Endothelial cell of umbilical vein (primary cell): Measurements from ENCODE around the gene LTN1. TPM values are rescaled to one million over a fixed set of nuclear protein-coding genes. Genes with fewer than 3 reads are reported as not detected.

Experiments
- BruUV-seq: library from RNA; stranded (reverse); fragments of 400-500 nt; replicated peaks from 2 replicates; lab custom pipeline; 2021; lab: Mats Ljungman, UMichigan
- CTCF ChIA-PET: fragments of 300-600, 350-600 bp; sonication (Branson Sonifier 250); formaldehyde crosslinking; loops from one replicate; lab custom pipeline; 2021; ENCODE audit warnings: antibody characterized with exemption, inconsistent platforms; lab: Charles Lee
- POLR2A ChIA-PET: fragments of 300-600, 350-600 bp; sonication (Branson Sonifier 250); formaldehyde crosslinking; loops from one replicate; lab custom pipeline; 2021; ENCODE audit warnings: antibody characterized with exemption, inconsistent platforms; lab: Charles Lee
- DNase-seq: peaks from one replicate; pipeline ENCODE4 v3.0.0-alpha.2; 2011; ENCODE audit warnings: low read depth, low spot score
- FAIRE-seq: peaks from 2 replicates; lab custom pipeline; 2011; peaks lifted over from hg19 to GRCh38; lab: Jason Lieb, UNC
- H2AFZ ChIP-seq: 2 replicates; pipeline ENCODE4 v1.6.0; 2012; ENCODE audit warnings: low read depth, low read length, control low read depth, inconsistent platforms
- H3K27ac ChIP-seq: 2 replicates; pipeline ENCODE4 v1.5.1; 2011; ENCODE audit warnings: low read depth, mild to moderate bottlenecking, control low read depth, low read length, moderate library complexity; ENCODE audit not compliant: insufficient read depth
- H3K27me3 ChIP-seq, 2 experiments: 2 replicates each; pipeline versions ENCODE4 v1.6.0 to v1.6.1; 2011; ENCODE audit warnings: low read length in 2 of 2, mixed read lengths in 1 of 2; ENCODE audit not compliant: control insufficient read depth in 2 of 2, insufficient read depth in 2 of 2
- H3K36me3 ChIP-seq, 2 experiments: 2 replicates in 1 of 2; 3 replicates in 1 of 2; pipeline ENCODE4 v1.5.1; 2011; ENCODE audit warnings: low read length in 2 of 2, mild to moderate bottlenecking in 1 of 2, moderate library complexity in 1 of 2; ENCODE audit not compliant: control insufficient read depth in 2 of 2, insufficient read depth in 2 of 2; ENCODE audit errors: extremely low read depth in 1 of 2
- H3K4me1 ChIP-seq: 3 replicates; pipeline ENCODE4 v1.5.1; 2011; ENCODE audit warnings: mild to moderate bottlenecking, low read length; ENCODE audit not compliant: control insufficient read depth, insufficient read depth; ENCODE audit errors: extremely low read depth
- H3K4me2 ChIP-seq: 2 replicates; pipeline ENCODE4 v1.6.1; 2011; ENCODE audit warnings: low read length, control low read depth, mixed read lengths; ENCODE audit not compliant: insufficient read depth
- H3K4me3 ChIP-seq, 3 experiments: fragments of 200-600 bp in 1 of 3; sonication (generic), shearing (Covaris generic) in 1 of 3; replicated peaks in 1 of 3; 2 replicates each; pipeline ENCODE4 v1.5.1; 2011 to 2016; ENCODE audit warnings: control low read depth in 3 of 3, low read length in 3 of 3, mild to moderate bottlenecking in 2 of 3, inconsistent platforms in 1 of 3, low read depth in 1 of 3, moderate library complexity in 1 of 3; ENCODE audit not compliant: insufficient read depth in 1 of 3
- H3K79me2 ChIP-seq: 2 replicates; pipeline ENCODE4 v1.6.0; 2012; ENCODE audit warnings: low read length, inconsistent platforms; ENCODE audit not compliant: control insufficient read depth, insufficient read depth
- H3K9ac ChIP-seq: replicated peaks from 2 replicates; pipeline ENCODE3; 2011; ENCODE audit warnings: low read length, control low read depth; ENCODE audit not compliant: insufficient read depth; ENCODE audit errors: extremely low read depth
- H3K9me1 ChIP-seq: replicated peaks from 3 replicates; pipeline ENCODE4 v1.6.0; 2011; ENCODE audit warnings: mild to moderate bottlenecking, low read length; ENCODE audit not compliant: control insufficient read depth, insufficient read depth; ENCODE audit errors: extremely low read depth
- H3K9me3 ChIP-seq: replicated peaks from 2 replicates; pipeline ENCODE4 v1.5.1; 2012; ENCODE audit warnings: low read length, inconsistent platforms; ENCODE audit not compliant: control insufficient read depth, insufficient read depth
- H4K20me1 ChIP-seq: replicated peaks from 2 replicates; pipeline ENCODE3; 2011; ENCODE audit warnings: mild to moderate bottlenecking, low read length; ENCODE audit not compliant: control insufficient read depth, insufficient read depth; ENCODE audit errors: extremely low read depth
- CTCF ChIP-seq, 2 donors: IDR thresholded peaks; 1 replicate in 1 of 2; 2 replicates in 1 of 2; pipeline ENCODE4 v1.5.1; 2011; ENCODE audit warnings: low read length in 2 of 2, mild to moderate bottlenecking in 2 of 2, moderate library complexity in 2 of 2, control low read depth in 1 of 2, inconsistent platforms in 1 of 2, low read depth in 1 of 2; ENCODE audit not compliant: insufficient read depth in 1 of 2; ENCODE audit errors: extremely low read depth in 1 of 2
- EZH2 ChIP-seq: IDR thresholded peaks from 2 replicates; pipeline ENCODE4 v1.6.1; 2012; ENCODE audit warnings: borderline replicate concordance, low read depth, mild to moderate bottlenecking, moderate library complexity, low read length, inconsistent platforms; ENCODE audit not compliant: severe bottlenecking
- FOS ChIP-seq: IDR thresholded peaks from 2 replicates; pipeline ENCODE4 v1.6.1; 2011; ENCODE audit warnings: mild to moderate bottlenecking, low read length, moderate library complexity, borderline replicate concordance; ENCODE audit not compliant: insufficient read depth
- GATA2 ChIP-seq: IDR thresholded peaks from 2 replicates; pipeline ENCODE4 v1.7.0; 2011; ENCODE audit warnings: low read depth, mild to moderate bottlenecking, moderate library complexity, mixed read lengths, low read length; ENCODE audit not compliant: insufficient read length, insufficient read depth
- JUN ChIP-seq: IDR thresholded peaks from 2 replicates; pipeline ENCODE4 v1.6.1; 2011; ENCODE audit warnings: borderline replicate concordance, low read depth; ENCODE audit not compliant: insufficient read length, insufficient read depth
- MYC ChIP-seq: IDR thresholded peaks from one replicate; pipeline ENCODE4 v1.6.1; 2011; ENCODE audit warnings: mild to moderate bottlenecking, low read depth, low read length
- POLR2A ChIP-seq: IDR thresholded peaks from 2 replicates; pipeline ENCODE4 v1.6.1; 2012; ENCODE audit warnings: low read depth, mild to moderate bottlenecking, control low read depth, low read length
- POLR2AphosphoS5 ChIP-seq: IDR thresholded peaks from 2 replicates; pipeline ENCODE4 v1.6.1; 2012; ENCODE audit warnings: low read depth, mild to moderate bottlenecking, control low read depth, low read length, moderate library complexity; ENCODE audit not compliant: insufficient read depth
- dilution Hi-C: fragments of 300-500 bp; cut with MboI; formaldehyde crosslinking; loops from one replicate; pipeline ENCODE4 v1.15.0; 2019; ENCODE audit warnings: low sequenced_read_pairs; ENCODE audit not compliant: extremely low pct_ligation_motif_present
- intact Hi-C: fragments of 100-400 bp; cut with micrococcal nuclease; formaldehyde crosslinking; loops from one replicate; pipeline ENCODE4 v1.10.0; 2022
- polyA plus RNA-seq, 4 experiments: library from polyadenylated mRNA; depleted of rRNA in 3 of 4; stranded (reverse) in 3 of 4; unstranded in 1 of 4; fragments of >200 nt; gene quantifications; 2 replicates each; pipeline versions ENCODE4 v1.2.1 to v1.2.3, GENCODE V29; 2011 to 2012; ENCODE audit warnings: missing spikeins in 1 of 4
- total RNA-seq: library from RNA; stranded (reverse); gene quantifications from 2 replicates; pipeline ENCODE4 v1.2.3, GENCODE V29; 2021
- TF ChIP-seq, protein P1 (sequence below): IDR thresholded peaks from 2 replicates; pipeline ENCODE4 v1.6.1; 2011; ENCODE audit not compliant: insufficient read depth, insufficient read length

Gene LTN1
- total and polyA plus RNA-seq, 2 donors (not counting 3 experiments of a cell fraction or from before 2014, with no cell fraction given), result 3.8 to 23.0 TPM

DNA sequence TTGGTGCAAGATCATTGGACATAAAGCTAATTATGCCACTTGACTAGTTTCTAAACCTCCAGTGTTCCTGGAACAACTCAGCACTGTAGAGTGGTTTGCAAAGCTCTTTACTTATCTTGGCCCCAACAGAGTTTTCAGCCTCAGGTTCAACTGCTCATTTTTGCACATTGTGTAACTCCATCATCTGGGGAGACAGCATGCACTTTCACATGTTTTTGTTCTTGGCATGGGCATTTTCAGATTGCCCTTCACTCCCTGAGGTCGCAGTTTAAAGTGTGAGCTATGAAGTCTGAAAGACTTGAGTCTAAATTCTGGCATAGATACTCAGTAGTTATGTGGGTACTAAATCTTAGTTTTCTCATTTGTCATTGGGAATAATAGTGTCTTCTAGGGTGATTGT lies 36.8 kb upstream of the LTN1 start:
- ChIA-PET CTCF (interaction anchor here (0.7 kb wide), 1 partner anchor 10 kb away, joined by 3 read pairs; no protein-coding TSS in a partner anchor), POLR2A (no interaction called here)
- peaks cover 41% of the 10 kb centered on the region for H3K79me2 ChIP-seq
- H3K9ac ChIP-seq, result no peak overlapping the region
- no peaks in the 10 kb centered on the region for H3K9me3 ChIP-seq
- TF ChIP-seq, protein P1, sequence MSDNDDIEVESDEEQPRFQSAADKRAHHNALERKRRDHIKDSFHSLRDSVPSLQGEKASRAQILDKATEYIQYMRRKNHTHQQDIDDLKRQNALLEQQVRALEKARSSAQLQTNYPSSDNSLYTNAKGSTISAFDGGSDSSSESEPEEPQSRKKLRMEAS, result no peak
- TF ChIP-seq POLR2A (no peak), FOS (no peak), MYC (no peak), GATA2 (no peak), EZH2 (no peak), CTCF (IDR thresholded peaks at IDR 0.05; ENCODE audit: extremely low read depth in 1 of 2, insufficient read depth in 1 of 2, low read depth in 1 of 2, low read length in 2 of 2) (no peak), POLR2AphosphoS5 (no peak), JUN (no peak)
- no peak overlapping the region for H2AFZ ChIP-seq
- H3K27ac ChIP-seq, result no peak overlapping the region
- H4K20me1 ChIP-seq, result no peaks in the 10 kb centered on the region
- DNase-seq (no peak), FAIRE-seq (no peak)
- peaks cover 13 to 17% of the 10 kb centered on the region in 2 experiments for H3K36me3 ChIP-seq
- BruUV-seq, result no TSS peak
- no peak overlapping the region for H3K4me2 ChIP-seq
- H3K9me1 ChIP-seq, result no peaks in the 10 kb centered on the region
- no peak overlapping the region for H3K4me3 ChIP-seq
- dilution Hi-C loops, result no loop called here
- H3K4me1 ChIP-seq, result peaks cover 8% of the 10 kb centered on the region
- no peaks in the 10 kb centered on the region for H3K27me3 ChIP-seq
- intact Hi-C loops, result no loop called here
